ENCODE data around the gene TMCO4.

DNA sequence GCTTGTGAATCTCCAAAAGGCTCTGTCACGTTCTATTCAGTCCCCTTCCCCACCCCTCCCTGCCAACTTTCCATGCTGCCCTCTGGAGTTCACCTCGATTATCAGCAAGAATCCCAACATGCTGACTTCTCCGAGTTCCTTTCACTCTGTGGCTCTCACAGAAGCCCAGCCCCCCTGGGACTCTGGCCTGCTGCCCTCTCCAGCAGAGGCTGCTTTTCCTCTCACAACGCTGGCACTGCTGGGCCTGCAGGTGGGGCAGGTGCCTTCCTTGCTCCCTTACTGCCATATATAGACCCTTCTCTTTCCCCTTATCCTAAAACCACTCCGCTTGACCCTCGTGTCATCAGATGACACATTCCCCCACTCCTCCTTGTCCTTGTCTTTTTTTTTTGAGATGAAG, 25.6 kb upstream of the TMCO4 start:
- TF ChIP-seq, protein P1, sequence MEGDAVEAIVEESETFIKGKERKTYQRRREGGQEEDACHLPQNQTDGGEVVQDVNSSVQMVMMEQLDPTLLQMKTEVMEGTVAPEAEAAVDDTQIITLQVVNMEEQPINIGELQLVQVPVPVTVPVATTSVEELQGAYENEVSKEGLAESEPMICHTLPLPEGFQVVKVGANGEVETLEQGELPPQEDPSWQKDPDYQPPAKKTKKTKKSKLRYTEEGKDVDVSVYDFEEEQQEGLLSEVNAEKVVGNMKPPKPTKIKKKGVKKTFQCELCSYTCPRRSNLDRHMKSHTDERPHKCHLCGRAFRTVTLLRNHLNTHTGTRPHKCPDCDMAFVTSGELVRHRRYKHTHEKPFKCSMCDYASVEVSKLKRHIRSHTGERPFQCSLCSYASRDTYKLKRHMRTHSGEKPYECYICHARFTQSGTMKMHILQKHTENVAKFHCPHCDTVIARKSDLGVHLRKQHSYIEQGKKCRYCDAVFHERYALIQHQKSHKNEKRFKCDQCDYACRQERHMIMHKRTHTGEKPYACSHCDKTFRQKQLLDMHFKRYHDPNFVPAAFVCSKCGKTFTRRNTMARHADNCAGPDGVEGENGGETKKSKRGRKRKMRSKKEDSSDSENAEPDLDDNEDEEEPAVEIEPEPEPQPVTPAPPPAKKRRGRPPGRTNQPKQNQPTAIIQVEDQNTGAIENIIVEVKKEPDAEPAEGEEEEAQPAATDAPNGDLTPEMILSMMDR (conservative IDR thresholded peaks at IDR 0.05 in 1 of 2, IDR thresholded peaks at IDR 0.05 in 1 of 2; ENCODE audit: low read depth in 1 of 2, low read length in 2 of 2), result no peak
- TF ChIP-seq EZH2 (IDR thresholded peaks at IDR 0.05; ENCODE audit: low read length, missing control alignments), result no peak

All from fibroblast of lung (primary cell).